HG02678 (cell line): ENCODE results near the gene LLGL2.

ENCODE experiments used
- ATAC-seq: cut with Tn5 transposase; IDR thresholded peaks from one replicate; pipeline ENCODE4 v1.9.1; 2021; ENCODE audit warnings: mild to moderate bottlenecking, moderate library complexity; ENCODE audit not compliant: unreplicated experiment

Gene LLGL2

DNA sequence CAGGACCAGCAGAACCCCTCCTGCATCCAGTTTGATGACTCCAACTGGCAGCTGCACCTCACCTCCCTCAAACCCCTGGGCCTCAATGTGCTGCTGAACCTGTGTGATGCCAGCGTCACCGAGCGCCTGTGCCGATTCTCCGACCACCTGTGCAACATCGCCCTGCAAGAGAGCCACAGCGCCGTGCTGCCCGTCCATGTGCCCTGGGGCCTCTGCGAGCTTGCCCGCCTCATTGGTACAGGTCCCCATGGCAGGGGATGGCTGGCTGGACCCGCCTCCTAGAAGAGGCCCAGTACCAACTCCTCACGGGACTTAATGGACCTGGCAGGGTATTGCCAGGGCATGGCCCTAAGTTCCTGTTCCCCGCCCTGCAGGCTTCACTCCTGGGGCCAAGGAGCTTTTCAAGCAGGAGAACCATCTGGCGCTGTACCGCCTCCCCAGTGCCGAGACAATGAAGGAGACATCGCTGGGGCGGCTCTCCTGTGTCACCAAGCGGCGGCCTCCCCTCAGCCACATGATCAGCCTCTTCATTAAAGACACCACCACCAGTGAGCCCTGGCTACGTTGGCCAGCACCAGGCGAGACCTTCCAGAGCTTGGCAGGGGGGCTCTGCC is 32.8 kb upstream of the LLGL2 start:
- ATAC-seq, result no peak

DNA sequence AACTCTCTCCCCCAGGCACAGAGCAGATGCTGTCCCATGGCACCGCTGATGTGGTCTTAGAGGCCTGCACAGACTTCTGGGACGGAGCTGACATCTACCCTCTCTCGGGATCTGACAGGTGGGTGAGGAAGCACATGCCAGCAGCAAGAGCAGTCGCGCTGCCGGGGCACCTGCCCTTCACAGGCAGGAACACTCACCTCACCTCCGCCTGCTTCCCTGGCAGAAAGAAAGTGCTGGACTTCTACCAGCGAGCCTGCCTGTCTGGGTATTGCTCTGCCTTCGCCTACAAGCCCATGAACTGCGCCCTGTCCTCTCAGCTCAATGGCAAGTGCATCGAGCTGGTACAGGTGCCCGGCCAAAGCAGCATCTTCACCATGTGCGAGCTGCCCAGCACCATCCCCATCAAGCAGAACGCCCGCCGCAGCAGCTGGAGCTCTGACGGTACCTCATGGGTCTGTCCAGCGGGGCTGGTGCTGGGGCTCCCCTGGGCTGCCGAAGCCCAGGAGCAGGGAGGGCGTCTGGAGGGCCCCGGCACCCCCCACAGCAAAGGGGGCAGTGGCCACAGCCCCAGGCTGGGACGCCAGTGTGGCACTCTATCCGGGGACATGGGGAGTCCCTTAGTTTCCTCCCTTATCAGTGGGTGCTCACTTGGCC is 31.9 kb upstream of the LLGL2 start:
- no peak for ATAC-seq

DNA sequence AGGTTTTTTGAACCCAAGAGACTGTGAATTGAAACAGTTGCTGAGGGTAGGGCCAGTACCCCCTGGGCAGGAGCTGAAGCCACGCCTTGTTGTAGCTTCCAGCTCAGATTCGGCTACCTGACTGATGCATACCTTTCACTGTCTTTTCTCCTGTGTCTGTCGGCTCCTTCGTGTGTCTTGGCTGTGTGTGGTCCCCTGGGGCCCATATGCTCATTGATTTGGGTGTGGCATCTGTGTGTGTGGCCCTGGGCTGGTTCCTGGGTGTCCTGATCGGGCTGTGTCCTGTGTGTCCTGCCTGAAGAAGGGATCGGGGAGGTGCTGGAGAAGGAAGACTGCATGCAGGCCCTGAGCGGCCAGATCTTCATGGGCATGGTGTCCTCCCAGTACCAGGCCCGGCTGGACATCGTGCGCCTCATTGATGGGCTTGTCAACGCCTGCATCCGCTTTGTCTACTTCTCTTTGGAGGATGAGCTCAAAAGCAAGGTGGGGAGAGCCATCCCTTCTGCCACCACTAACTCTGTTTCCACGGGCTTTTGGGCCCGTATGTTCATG is 31.1 kb upstream of the LLGL2 start:
- no peak for ATAC-seq

DNA sequence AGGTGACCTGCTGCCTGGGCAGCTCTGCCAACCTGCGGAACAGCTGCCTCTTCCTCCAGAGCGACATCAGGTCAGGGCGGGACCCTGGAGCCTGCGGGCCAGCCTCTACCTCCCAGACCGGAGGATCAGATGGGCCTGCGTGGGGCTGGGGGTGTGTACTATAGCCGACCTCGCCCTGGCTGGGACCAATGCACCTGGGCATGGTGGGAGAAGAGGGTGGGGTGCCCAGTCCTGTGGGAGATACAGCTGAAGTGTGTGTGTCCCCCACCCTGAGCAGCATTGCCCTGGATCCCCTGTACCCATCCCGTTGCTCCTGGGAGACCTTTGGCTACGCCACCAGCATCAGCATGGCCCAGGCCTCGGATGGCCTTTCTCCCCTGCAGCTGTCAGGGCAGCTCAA is 29.5 kb upstream of the LLGL2 start:
- ATAC-seq, result no peak

DNA sequence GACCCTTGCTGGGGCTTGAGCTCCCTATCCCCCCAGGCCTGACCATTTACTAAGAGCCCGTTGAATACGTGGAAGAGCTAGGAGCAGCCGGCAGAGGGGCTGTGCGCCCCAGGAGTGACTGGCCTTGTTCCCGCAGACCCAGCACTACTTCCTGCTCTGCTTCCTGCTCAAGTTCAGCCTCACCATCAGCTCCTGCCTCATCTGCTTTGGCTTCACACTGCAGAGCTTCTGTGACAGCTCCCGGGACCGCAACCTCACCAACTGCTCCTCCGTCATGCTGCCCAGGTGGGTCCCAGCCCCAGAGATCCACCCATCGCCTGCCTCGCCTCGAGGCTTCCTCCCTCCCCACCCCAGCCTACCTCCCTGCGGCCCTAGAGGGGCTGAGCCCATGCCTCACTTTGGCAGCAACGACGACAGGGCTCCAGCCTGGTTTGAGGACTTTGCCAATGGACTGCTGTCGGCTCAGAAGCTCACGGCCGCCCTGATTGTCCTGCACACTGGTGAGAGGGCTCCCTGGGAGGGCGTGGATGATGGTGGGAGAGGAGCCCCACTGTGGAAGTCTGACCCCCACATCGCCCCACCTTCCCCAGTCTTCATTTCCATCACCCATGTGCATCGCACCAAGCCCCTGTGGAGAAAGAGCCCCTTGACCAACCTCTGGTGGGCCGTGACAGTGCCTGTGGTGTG is 27.3 kb upstream of the LLGL2 start:
- ATAC-seq, result no peak

DNA sequence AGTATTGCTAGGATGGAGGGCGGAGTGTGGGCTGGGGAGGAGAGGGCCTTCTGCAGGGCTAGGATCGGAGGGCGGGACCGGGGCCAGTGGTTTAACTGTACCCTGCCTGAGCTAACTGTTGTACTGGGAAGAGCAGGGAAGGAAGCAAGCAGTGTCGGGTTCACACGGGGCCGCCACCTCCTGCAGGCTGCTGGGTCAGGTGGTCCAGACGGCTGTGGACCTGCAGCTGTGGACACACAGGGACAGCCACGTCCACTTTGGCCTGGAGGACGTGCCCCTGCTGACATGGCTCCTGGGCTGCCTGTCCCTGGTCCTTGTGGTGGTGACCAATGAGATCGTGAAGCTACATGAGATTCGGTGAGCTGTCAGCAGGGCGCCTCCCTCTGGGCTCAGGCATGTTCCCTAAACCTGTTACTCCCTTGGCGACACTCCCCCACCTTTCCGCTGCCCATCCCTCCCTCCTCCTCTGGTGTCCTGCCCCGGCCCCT is 26.7 kb upstream of the LLGL2 start:
- no peak for ATAC-seq

DNA sequence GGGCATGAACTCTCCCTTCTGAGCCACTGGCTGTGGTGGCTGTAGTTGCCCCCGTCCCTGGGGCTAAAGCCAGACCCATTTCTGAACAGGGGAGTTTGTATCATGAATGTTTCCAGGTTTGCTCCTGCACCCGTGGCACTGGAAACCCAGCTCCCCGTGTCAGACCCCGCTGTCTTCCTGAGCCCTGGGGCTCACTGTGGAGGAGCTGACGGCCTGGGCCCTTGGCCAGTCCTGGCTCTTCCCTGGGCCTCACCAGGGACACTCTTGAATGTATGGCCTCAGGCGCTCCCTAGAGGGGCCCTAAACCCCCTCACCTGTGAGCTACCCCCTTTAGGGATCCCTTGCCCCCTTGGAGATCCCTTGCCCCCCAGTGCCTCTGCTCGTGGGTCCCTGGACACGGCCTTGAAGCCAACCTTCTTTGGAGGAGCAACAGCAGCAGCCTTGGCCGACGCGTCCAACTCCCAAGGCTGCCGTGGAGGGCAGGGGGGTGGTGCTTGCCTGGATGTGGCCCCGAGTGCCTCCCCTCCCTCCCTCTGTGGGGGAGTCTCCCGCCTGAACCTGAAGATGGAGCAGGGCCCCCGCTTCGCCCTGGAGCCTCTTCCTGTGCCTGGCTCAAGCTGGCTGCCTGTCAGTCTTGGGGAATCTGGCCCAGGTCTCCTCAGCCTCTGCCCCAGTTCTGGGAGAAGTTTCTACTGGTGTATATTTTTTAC is 26.0 kb upstream of the LLGL2 start:
- no peak for ATAC-seq

DNA sequence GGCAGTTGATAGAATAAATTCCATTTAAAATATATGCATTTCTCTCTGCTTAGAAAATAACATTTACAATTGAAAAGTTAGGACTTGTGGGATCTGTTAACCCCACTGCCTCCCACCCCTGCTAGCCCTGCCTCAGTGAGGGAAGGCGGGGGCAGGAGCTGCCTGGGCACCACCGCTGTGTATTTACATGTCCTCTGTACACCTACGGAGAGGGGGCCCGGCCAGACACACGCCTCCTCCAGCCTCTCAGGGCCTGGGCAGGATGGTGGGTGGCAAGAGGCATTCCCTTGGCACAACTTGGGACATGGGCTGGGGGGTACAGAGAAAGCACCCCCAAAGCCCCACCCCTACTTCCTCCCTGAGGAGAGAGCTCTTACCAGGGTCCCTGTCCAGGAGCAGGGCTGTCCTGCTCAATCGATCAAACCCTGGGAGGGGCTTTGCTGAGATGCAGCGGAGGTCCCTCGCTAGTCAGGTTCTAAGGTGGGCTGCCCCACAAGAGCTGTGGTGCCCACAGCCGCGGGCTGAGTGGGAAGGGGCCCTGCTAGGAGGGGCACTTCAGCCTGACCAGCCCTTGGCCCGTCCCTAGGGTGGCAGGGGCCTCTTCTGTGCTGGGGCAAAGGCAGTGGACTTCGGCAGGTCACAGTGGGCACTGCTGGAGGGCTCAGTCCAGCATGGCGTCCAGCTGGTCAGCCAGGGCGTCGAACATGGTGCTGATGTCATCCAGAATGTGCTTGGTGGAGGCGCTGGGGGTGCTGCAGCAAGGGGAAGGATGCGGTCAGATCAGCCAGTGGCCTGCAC is 24.9 kb upstream of the LLGL2 start:
- no peak for ATAC-seq

DNA sequence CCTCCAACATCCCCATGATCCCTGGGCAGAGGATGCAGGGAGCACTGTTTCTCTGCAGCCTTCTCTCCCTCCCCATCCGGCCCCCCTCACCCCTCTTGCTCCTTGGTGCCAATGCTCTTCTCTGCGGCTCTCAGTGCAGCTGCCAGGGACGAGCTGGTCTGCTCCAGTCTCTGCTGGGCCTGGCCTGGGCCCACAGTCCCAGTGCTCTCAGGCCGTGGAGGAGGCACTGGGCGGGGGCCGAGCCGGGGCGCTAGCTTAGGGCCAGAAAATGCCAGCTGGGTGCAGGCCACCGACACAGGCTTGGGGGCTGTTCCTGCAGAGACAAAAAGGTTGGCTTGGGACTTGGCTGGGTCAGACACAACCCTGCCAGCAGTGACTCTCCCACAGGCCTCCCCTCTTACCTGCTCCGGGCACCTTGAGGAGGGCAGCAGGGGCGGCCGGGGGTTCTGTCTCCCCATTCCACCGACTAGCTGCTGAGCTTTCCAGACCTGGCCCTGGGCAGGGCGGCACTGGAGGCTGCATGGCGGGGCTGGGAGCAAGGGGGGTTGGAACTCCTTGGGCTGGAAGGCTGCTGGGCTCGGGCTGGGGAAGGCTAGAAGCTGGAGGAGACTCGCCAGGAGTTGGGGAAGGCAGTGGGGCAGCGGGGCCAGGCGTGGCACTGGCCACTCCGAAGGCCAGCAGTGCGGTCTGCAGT is 24.0 kb upstream of the LLGL2 start:
- ATAC-seq, result no peak

DNA sequence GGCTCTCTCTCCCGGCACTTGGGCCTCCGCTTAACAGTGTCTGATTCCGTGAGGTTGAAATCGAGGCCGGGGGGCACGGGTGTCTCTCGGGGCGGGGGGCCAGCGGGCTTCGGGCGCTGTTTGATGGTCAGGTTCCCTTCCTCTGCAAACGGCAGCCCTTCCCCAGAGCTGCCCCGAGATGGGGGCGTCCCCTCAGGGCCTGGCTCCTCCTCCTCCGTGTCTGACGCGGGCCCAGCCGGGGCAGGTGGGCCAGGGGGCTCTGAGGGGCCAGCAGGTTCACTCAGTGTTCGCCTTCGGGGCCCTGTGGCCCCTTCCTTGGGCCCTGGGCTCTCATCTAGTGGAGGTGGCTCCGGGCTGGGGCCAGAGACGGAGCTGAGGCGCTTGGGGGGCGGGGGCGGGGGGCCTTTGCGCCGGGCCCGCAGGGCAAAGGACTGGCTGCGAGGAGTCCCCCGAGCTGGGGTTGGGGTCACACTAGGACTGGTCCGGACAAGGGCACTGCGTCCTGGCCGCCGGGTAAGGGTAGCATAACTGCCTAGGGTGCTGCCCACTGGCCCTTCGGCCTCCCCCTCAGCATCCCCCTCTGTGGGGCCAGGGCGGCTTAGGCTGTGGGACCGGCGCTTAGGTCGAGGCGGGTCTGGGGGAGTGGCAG is 23.3 kb upstream of the LLGL2 start:
- ATAC-seq, result no peak

DNA sequence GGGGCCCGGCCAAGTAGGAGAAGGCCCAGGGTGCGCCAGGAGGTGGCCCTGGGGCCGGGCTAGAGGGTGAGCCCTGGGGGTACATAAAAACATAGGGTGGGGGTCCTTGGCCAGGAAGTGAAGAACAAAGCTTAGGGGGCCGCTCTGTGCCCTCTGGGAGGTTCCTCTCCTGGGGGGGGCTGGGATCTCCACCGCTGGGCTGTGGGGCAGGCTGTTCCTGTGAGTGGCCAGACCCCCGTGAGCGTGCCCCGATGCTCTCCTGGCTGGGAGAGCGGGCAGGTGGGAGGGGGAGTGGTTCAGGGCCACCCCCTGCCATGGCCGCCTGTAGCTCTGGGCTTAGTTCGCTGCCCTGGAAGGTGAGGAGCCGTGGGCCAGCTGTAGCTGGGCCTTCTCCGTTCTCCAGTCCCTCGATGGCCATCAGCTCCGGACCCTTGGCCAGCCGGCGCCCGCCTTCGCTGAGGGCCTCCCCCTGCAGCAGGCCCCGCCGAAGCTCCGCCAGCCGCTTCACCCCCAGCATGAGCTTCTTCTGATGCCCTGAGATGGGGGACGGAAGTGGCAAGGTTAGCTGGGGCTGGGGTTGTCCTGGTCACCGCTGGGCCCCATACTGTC is 22.7 kb upstream of the LLGL2 start:
- no peak for ATAC-seq

DNA sequence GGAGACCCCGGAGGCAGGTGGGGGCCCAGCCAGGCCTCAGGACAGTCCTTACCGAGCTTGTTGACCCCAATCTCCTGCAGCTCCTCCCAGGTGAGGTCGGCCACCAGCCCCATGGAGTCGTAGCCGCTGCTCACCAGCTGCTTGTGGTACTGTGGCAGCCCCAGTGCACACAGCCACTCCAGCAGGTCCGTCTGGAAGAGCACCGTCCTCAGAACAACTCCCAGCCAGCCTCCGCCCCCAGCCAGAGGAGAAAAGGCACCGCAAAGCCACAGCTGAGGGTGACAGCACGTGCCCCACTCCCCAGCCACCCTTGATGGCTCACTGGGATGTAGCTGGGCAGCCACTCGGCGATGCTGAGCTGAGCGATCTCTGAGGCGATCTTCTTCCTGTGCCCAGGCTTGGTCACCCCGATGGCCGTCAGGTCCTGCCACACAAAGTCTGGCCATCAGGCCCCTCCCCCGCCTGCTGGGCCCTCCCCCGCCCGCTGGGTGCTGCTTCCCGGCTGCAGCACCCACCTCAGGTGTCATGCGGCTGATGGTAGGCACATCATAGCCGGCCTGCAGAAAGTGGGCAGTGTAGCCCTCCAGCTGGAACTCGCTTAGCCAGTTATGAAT is 22.1 kb upstream of the LLGL2 start:
- ATAC-seq, result no peak

DNA sequence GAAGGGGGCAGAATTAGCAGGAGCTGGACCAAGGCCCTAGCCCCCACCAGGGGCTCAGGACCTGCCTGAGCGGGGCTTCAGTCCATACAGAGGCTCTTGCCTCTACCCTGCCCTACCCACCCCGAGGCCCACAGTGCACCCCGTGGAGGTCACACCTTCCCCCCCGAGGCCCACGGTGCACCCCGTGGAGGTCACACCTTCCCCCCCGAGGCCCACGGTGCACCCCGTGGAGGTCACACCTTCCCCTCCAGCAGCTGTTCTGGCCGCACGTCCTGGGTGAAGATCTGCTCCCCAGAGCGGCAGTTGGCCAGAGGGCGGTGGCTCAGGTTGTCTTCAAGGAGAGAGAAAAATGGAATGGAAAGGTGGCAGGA is 21.5 kb upstream of the LLGL2 start:
- no peak for ATAC-seq

DNA sequence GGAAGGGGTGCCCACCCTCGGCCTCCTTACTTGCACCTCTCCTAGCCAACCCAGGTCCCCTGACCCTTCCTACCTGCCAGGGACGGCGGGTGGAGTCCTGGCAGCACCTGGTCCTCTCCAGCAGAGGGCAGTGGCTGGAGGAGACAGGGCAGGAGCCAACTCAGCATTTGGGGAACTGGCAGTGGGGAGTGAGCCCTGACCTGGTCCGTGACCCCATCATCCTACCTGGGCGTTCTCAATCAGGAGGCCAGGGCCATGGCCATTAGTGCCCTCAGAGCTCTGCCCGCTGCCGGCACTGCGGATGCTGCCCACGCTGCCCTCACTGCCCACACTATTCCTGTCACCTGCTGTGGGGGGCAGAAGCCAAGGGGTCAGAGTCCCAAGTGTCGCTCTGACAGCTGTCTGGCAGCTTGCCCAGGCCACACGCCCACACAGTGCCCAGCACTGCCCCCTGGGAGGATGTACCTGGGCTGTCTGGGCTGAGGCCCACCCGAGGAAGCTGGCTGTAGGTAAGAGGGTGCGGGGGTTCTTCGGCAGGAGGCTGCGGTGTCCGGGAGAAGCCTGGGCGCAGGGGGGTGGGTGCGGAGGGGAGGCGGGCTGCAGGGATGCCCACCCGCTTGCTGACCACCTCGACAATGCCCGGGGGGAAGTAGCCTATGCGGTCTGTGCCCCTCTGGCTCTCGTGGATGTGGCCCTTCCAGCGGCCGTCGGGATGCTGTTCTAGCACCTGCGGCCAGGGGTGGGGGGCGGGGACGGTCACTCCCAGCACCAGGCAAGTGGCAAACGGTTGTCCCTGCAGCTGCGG is 20.9 kb upstream of the LLGL2 start:
- no peak for ATAC-seq

DNA sequence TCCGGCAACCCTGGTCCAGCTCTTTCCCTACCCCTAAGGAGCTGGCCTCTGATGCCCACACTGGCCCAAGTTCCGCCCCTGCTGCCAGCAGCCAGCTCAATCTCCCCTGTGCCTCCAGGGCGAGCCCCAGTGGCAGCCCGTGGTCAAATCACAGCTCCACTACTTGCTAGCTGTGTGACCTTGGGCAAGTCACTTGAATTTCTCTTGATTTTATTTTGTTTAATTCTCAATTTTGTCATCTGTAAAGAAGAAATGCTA is 20.4 kb upstream of the LLGL2 start:
- no peak for ATAC-seq

DNA sequence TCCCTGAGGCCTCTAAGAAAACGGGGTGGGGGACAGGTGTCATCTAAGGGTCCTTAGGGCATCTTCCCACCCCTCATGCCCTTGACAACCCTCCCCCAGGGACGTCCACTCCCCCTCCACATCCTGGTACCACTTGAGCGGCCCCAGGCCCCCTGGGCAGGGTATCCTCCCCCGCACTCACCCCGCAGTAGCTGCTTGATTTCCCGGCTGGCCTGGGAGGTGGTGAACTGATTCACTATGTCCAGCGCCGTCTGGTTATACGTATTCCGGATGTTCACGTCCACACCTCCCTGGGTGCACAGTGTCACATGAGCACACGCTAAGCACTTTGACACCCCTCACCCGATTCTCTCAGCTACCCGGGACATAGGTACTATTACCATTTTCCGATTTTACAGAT is 19.9 kb upstream of the LLGL2 start:
- ATAC-seq, result no peak

DNA sequence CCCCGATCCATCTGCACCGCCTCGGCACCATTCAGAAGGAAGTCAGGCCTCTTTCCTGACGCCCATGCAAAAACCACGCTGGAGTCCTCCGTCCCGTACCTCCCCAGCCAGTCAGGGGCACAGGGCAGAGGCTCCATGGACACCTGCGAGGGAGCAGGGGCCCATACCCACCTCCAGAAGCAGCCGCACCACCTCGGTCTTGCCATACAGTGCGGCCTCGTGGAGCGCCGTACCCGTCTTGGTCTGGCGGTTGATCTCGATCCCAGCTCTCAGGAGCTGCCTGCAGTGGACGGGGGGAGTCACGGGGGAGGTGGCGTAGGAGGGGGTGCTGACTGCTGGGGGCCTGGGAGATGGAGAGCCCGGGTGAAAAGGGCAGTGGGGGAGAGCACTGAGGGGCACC is 19.4 kb upstream of the LLGL2 start:
- no peak for ATAC-seq

DNA sequence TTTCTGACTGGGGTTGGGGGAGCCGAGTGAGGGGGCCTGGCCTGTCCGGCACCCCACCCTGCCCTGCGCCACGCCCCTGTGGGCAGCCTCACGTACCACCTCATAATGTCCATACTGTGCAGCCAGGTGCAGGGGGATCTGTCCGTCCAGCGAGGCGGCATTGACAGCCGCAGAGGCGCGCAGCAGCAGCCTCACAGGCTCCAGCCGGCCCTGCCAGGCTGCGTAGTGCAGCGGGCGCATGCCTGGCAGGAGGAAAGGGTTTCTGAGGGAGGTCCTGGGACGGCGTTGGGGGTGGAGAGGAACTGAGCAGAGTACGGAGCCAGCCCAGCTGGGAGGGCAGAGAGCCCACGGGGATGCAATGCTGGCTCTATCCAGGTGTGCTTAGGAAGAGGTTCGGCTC is 18.6 kb upstream of the LLGL2 start:
- no peak for ATAC-seq
